ENCODE measurements around the gene SPNS2. TPM values are rescaled to one million over a fixed set of nuclear protein-coding genes. Genes with fewer than 3 reads are reported as not detected.

SPNS2 gene
- total RNA-seq, 2 donors from 2014 or later: 7.2 to 16.8 TPM

DNA sequence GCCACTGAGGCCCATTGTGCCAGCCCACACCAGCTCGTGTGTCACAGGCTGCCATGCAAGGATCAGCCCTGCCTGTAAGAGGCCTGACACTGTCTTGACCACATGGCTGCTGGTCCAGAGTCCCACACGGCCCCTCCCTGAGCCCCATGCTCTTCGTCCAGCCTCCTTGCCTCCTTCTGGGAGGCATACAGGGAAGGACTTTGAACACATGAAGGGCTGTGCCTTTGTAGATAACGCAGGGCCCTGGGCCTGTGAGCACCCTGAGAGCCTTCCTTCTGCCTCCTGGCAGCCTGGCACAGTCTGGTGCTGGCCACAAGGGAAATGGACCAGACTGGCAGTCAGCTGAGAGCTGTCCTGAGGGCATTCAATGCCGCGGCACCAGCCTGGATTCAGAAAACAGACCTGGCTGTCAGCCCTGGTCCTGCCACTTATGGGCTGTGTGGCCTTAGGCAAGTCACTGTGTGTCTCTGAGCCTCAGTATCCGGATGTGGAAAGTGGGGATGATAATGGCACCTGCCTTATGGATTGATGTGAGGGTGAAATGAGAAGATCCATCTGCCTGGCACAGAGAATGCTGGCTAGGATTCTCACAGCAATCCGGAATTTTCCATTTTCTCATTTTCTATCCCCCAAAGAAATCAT lies 19.2 kb upstream of the SPNS2 start:
- Histone ChIP-seq H3K27ac (no peak overlapping the region), H3K9me3 (no peaks in the 10 kb centered on the region), H3K4me3 (no peak overlapping the region), H3K36me3 (no peaks in the 10 kb centered on the region), H3K4me1 (peaks cover 0 to 21% of the 10 kb centered on the region in 2 donors), H3K27me3 (no peaks in the 10 kb centered on the region)
- DNase-seq (ENCODE audit: low spot score): no peak
- TF ChIP-seq CTCF (IDR thresholded peaks at IDR 0.05): no peak

GRCh38 chr17:4479982-4480751 lies 18.5 kb upstream of the SPNS2 start:
- H3K27ac ChIP-seq: no peak overlapping the region
- no peaks in the 10 kb centered on the region for H3K27me3 ChIP-seq
- DNase-seq (ENCODE audit: low spot score): no peak
- H3K9me3 ChIP-seq: no peaks in the 10 kb centered on the region
- no peak overlapping the region for H3K4me3 ChIP-seq
- peaks cover 0 to 21% of the 10 kb centered on the region in 2 donors for H3K4me1 ChIP-seq
- TF ChIP-seq CTCF (IDR thresholded peaks at IDR 0.05): no peak
- no peaks in the 10 kb centered on the region for H3K36me3 ChIP-seq

DNA sequence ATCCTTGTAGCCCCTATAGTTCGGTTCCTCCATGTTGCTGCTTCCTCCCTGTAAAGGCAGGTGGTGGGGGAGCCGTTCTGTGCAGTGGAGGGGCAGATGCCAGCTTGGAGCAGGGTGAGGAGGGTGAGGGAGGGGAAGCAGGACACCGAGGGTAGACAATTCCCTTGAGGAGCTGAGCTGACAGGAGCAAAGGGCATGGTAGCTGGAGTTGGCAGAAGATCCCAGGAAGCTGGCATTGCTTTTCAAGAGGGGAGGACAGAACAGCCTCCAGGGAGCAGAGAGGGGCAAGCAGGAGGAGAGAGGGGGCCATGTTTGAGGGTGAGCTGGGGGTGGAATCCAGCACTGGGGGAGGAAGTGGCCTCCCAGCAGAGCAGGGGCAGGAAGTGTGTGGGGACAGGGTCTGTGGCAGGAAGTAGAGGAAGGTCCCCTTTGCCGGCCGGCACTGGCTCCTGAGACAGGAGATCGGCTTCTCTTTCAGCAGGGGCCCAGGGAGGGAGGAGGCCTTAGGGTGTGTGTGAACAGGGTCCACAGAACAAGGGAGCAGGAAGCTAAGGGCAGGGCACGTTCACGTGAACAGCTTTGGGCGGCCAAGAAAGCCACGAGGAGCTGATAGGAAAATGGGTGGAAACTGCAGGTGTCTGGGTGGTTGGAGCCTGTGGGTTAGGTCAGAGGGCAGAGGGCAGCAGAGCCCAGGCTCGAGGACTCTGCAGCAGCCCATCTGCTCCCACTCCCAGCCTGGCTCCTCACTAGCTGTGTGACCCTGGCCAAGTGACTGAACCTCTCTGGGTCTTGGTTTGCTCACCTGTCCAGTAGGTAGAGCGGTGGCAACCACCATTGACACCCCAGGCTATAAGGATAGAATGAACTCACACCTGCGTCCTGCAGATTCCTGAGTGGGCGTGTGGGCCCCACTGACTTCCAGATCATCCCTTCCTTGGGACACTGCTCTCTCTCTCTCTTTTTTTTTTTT lies 17.5 kb upstream of the SPNS2 start:
- Histone ChIP-seq H3K27ac (no peak overlapping the region), H3K4me3 (no peak overlapping the region), H3K36me3 (no peaks in the 10 kb centered on the region), H3K9me3 (no peaks in the 10 kb centered on the region), H3K27me3 (no peaks in the 10 kb centered on the region), H3K4me1 (peaks cover 0 to 14% of the 10 kb centered on the region in 2 donors)
- no peak for DNase-seq (ENCODE audit: low spot score)
- no peak for TF ChIP-seq CTCF (IDR thresholded peaks at IDR 0.05)

- Histone ChIP-seq H3K36me3 (no peaks in the 10 kb centered on the region), H3K27ac (no peak overlapping the region), H3K9me3 (no peaks in the 10 kb centered on the region), H3K4me3 (no peak overlapping the region), H3K27me3 (no peaks in the 10 kb centered on the region), H3K4me1 (peaks cover 0 to 9% of the 10 kb centered on the region in 2 donors)
- DNase-seq (ENCODE audit: low spot score): no peak
- no peak for TF ChIP-seq CTCF (IDR thresholded peaks at IDR 0.05)
Observed at GRCh38 chr17:4482338-4483011, 16.2 kb upstream of the SPNS2 start.

All from right atrium auricular region (tissue), 2 donors.